Adipocyte (in vitro differentiated cells): Measurements from ENCODE around the gene PGBD5.

Source experiments
- DNase-seq: peaks from one replicate; pipeline ENCODE4 v3.0.0-alpha.2; 2015; ENCODE audit warnings: low read depth
- H3K27me3 ChIP-seq: replicated peaks from 2 replicates; pipeline ENCODE4 v1.7.0; 2013; ENCODE audit warnings: mild to moderate bottlenecking, low read length, moderate library complexity; ENCODE audit not compliant: control insufficient read depth, insufficient read depth
- H3K36me3 ChIP-seq: 2 replicates; pipeline ENCODE4 v1.7.0; 2013; ENCODE audit warnings: low read length, mild to moderate bottlenecking, moderate library complexity; ENCODE audit not compliant: control insufficient read depth, insufficient read depth, severe bottlenecking
- H3K4me1 ChIP-seq: 2 replicates; pipeline ENCODE4 v1.7.0; 2013; ENCODE audit warnings: mild to moderate bottlenecking, low read length, moderate library complexity; ENCODE audit not compliant: control insufficient read depth, insufficient read depth
- H3K4me3 ChIP-seq: 2 replicates; pipeline ENCODE4 v1.7.0; 2013; ENCODE audit warnings: mild to moderate bottlenecking, low read length, moderate library complexity
- H3K9ac ChIP-seq: 2 replicates; pipeline ENCODE4 v1.7.0; 2013; ENCODE audit warnings: mild to moderate bottlenecking, low read length, moderate library complexity
- H3K9me3 ChIP-seq: 2 replicates; pipeline ENCODE4 v1.7.0; 2013; ENCODE audit warnings: mild to moderate bottlenecking, low read length, moderate library complexity; ENCODE audit not compliant: control insufficient read depth

Gene PGBD5

GRCh38 chr1:230394134-230394533 is 32.0 kb downstream of the PGBD5 start:
- no peak for DNase-seq

GRCh38 chr1:230393722-230394121 is 32.4 kb downstream of the PGBD5 start:
- H3K27me3 ChIP-seq: peaks cover 14% of the 10 kb centered on the region
- no peak overlapping the region for H3K9ac ChIP-seq
- no peaks in the 10 kb centered on the region for H3K36me3 ChIP-seq
- DNase-seq: no peak
- no peaks in the 10 kb centered on the region for H3K4me1 ChIP-seq
- H3K4me3 ChIP-seq: no peak overlapping the region
- H3K9me3 ChIP-seq: no peaks in the 10 kb centered on the region

More at GRCh38 chr1:230394134-230394533, 32.0 kb downstream of the PGBD5 start:
- no peak overlapping the region for H3K9ac ChIP-seq
- H3K36me3 ChIP-seq: no peaks in the 10 kb centered on the region
- H3K27me3 ChIP-seq: peaks cover 14% of the 10 kb centered on the region
- no peaks in the 10 kb centered on the region for H3K9me3 ChIP-seq
- no peak overlapping the region for H3K4me3 ChIP-seq
- no peaks in the 10 kb centered on the region for H3K4me1 ChIP-seq

GRCh38 chr1:230392920-230393521 is 33.1 kb downstream of the PGBD5 start:
- no peak for DNase-seq
- H3K9me3 ChIP-seq: no peaks in the 10 kb centered on the region

GRCh38 chr1:230392536-230392909 is 33.6 kb downstream of the PGBD5 start:
- no peaks in the 10 kb centered on the region for H3K4me1 ChIP-seq
- H3K4me3 ChIP-seq: no peak overlapping the region
- H3K9ac ChIP-seq: no peak overlapping the region
- no peaks in the 10 kb centered on the region for H3K9me3 ChIP-seq
- no peaks in the 10 kb centered on the region for H3K36me3 ChIP-seq
- no peak for DNase-seq
- H3K27me3 ChIP-seq: peaks cover 10% of the 10 kb centered on the region

More at GRCh38 chr1:230392920-230393521, 33.1 kb downstream of the PGBD5 start:
- Histone ChIP-seq H3K4me1 (no peaks in the 10 kb centered on the region), H3K9ac (no peak overlapping the region), H3K36me3 (no peaks in the 10 kb centered on the region), H3K4me3 (no peak overlapping the region), H3K27me3 (peaks cover 14% of the 10 kb centered on the region)

GRCh38 chr1:230391776-230392535 is 34.2 kb downstream of the PGBD5 start:
- H3K9me3 ChIP-seq: no peaks in the 10 kb centered on the region
- no peak overlapping the region for H3K4me3 ChIP-seq
- H3K9ac ChIP-seq: no peak overlapping the region
- no peak for DNase-seq
- no peaks in the 10 kb centered on the region for H3K4me1 ChIP-seq
- H3K27me3 ChIP-seq: peaks cover 6% of the 10 kb centered on the region
- no peaks in the 10 kb centered on the region for H3K36me3 ChIP-seq

- Histone ChIP-seq H3K9me3 (no peaks in the 10 kb centered on the region), H3K27me3 (peaks cover 4% of the 10 kb centered on the region), H3K36me3 (no peaks in the 10 kb centered on the region), H3K4me3 (no peak overlapping the region), H3K9ac (no peak overlapping the region), H3K4me1 (no peaks in the 10 kb centered on the region)
- no peak for DNase-seq
Measured at GRCh38 chr1:230390371-230390770, 35.8 kb downstream of the PGBD5 start.

- DNase-seq: no peak
- Histone ChIP-seq H3K9me3 (no peaks in the 10 kb centered on the region), H3K36me3 (no peaks in the 10 kb centered on the region), H3K4me1 (no peaks in the 10 kb centered on the region), H3K4me3 (no peak overlapping the region), H3K9ac (no peak overlapping the region), H3K27me3 (peaks cover 15% of the 10 kb centered on the region)
Measured at GRCh38 chr1:230387876-230388275, 38.3 kb downstream of the PGBD5 start.

- Histone ChIP-seq H3K9ac (no peak overlapping the region), H3K4me1 (no peaks in the 10 kb centered on the region), H3K36me3 (no peaks in the 10 kb centered on the region), H3K4me3 (no peak overlapping the region), H3K9me3 (no peaks in the 10 kb centered on the region), H3K27me3 (peaks cover 11% of the 10 kb centered on the region)
- no peak for DNase-seq
Measured at GRCh38 chr1:230387296-230387695, 38.8 kb downstream of the PGBD5 start.

- no peak overlapping the region for H3K4me3 ChIP-seq
- no peak for DNase-seq
- peaks cover 11% of the 10 kb centered on the region for H3K27me3 ChIP-seq
- H3K4me1 ChIP-seq: no peaks in the 10 kb centered on the region
- H3K9ac ChIP-seq: no peak overlapping the region
- no peaks in the 10 kb centered on the region for H3K36me3 ChIP-seq
- no peaks in the 10 kb centered on the region for H3K9me3 ChIP-seq
Measured at GRCh38 chr1:230386637-230387262, 39.4 kb downstream of the PGBD5 start.

- no peak overlapping the region for H3K4me3 ChIP-seq
- H3K27me3 ChIP-seq: peaks cover 11% of the 10 kb centered on the region
- H3K9me3 ChIP-seq: no peaks in the 10 kb centered on the region
- no peaks in the 10 kb centered on the region for H3K36me3 ChIP-seq
- H3K4me1 ChIP-seq: no peaks in the 10 kb centered on the region
- no peak for DNase-seq
- H3K9ac ChIP-seq: no peak overlapping the region
Measured at GRCh38 chr1:230385930-230386329, 40.2 kb downstream of the PGBD5 start.

- H3K4me1 ChIP-seq: no peaks in the 10 kb centered on the region
- no peaks in the 10 kb centered on the region for H3K36me3 ChIP-seq
- no peak overlapping the region for H3K4me3 ChIP-seq
- H3K9me3 ChIP-seq: peaks cover 3% of the 10 kb centered on the region
- no peak for DNase-seq
- H3K27me3 ChIP-seq: peaks cover 11% of the 10 kb centered on the region
- no peak overlapping the region for H3K9ac ChIP-seq
Measured at GRCh38 chr1:230385158-230385450, 41.0 kb downstream of the PGBD5 start.
